C4-2B (cell line): Measurements from ENCODE around the gene CRACR2A.

Experiments
- CTCF ChIP-seq: fragments of 450-650 bp; conservative IDR thresholded peaks from 2 replicates; pipeline ENCODE4 v1.5.1; 2017; ENCODE audit warnings: mild to moderate bottlenecking
- ZFX ChIP-seq: fragments of 450-650 bp; IDR thresholded peaks from 2 replicates; pipeline ENCODE4 v1.6.1; 2017

DNA sequence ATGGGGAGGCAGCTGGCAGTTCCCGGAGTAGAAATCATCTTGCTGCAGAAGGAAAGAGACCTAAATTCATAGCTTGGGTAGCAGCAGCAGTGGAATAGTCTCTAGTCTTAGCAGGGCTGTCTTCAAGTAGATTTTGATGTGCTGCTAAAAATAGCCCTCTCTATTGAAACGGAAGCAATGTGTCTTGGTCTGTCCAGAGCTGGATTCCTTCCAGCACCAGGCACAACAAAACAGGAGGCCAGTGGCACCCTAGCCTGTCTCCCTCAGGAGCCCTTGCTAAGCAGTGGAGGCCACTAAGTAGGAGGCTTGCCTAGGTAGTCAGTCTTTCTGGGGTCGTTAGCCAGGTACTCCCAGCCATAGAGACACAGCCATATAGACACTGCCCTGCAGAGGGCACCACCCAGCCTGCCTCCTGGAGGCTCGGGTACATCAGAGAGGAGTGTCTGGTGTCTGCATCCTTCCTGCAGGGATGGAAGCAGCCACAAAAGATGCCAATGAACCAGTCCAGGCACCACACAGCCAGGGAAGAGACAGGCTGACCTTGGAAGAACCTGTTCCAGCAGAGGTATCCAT is 97.5 kb downstream of the CRACR2A start:
- peak; percentile 71 for TF ChIP-seq CTCF
- no peak for TF ChIP-seq ZFX
